GM13976 (cell line): ENCODE results near the gene CYP3A7.
"Not testable (repeated sequence)": the region's sequence is repeated elsewhere in the genome, so short reads cannot be mapped to it uniquely, and the experiment has no call there.

Source experiments
- DNase-seq: peaks from one replicate; pipeline ENCODE4 v3.0.0; 2012; ENCODE audit warnings: low spot score
- in situ Hi-C: fragments of 300-500 bp; cut with MboI; formaldehyde crosslinking; loops from one replicate; pipeline ENCODE4 v1.12.0; 2022; ENCODE audit warnings: low sequenced_read_pairs, mixed read lengths, inconsistent platforms; ENCODE audit not compliant: unreplicated experiment
- TF ChIP-seq, protein P1 (sequence below): IDR thresholded peaks from 2 replicates; pipeline ENCODE4 v1.5.1; 2012; ENCODE audit warnings: borderline replicate concordance, mild to moderate bottlenecking; ENCODE audit not compliant: insufficient read depth; ENCODE audit errors: extremely low read depth, missing control alignments, control extremely low read depth

Gene CYP3A7

DNA sequence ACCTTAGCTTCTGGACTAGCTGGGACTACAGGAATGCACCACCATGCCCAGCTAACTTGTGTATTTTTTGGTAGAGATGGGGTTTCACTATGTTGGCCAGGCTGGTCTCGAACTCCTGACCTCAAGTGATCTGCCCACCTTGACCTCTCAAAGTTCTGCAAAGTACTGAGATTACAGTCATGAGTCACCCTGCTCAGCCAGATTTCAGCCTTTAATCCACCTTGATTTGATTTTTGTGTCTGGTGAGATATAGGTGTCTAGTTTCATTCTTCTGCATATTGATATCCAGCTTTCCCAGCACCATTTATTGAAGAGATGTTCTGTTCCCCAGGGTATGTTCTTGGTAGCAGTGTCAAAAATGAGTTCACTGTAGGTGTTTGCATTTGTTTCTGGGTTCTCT lies 20.1 kb upstream of the CYP3A7 start:
- in situ Hi-C loops, result no loop called here
- TF ChIP-seq, protein P1, sequence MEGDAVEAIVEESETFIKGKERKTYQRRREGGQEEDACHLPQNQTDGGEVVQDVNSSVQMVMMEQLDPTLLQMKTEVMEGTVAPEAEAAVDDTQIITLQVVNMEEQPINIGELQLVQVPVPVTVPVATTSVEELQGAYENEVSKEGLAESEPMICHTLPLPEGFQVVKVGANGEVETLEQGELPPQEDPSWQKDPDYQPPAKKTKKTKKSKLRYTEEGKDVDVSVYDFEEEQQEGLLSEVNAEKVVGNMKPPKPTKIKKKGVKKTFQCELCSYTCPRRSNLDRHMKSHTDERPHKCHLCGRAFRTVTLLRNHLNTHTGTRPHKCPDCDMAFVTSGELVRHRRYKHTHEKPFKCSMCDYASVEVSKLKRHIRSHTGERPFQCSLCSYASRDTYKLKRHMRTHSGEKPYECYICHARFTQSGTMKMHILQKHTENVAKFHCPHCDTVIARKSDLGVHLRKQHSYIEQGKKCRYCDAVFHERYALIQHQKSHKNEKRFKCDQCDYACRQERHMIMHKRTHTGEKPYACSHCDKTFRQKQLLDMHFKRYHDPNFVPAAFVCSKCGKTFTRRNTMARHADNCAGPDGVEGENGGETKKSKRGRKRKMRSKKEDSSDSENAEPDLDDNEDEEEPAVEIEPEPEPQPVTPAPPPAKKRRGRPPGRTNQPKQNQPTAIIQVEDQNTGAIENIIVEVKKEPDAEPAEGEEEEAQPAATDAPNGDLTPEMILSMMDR, result no peak
- no peak for DNase-seq

GRCh38 chr7:99752356-99752755 lies 17.4 kb upstream of the CYP3A7 start:
- TF ChIP-seq, protein P1, result no peak
- no peak for DNase-seq
- in situ Hi-C loops, result no loop called here

- in situ Hi-C loops, DNase-seq: not testable (repeated sequence)
Observed at GRCh38 chr7:99751322-99752052, 16.5 kb upstream of the CYP3A7 start.

- DNase-seq, result no peak
- in situ Hi-C loops, result no loop called here
- TF ChIP-seq, protein P1, result no peak
Observed at GRCh38 chr7:99748846-99749579, 14.0 kb upstream of the CYP3A7 start.

DNA sequence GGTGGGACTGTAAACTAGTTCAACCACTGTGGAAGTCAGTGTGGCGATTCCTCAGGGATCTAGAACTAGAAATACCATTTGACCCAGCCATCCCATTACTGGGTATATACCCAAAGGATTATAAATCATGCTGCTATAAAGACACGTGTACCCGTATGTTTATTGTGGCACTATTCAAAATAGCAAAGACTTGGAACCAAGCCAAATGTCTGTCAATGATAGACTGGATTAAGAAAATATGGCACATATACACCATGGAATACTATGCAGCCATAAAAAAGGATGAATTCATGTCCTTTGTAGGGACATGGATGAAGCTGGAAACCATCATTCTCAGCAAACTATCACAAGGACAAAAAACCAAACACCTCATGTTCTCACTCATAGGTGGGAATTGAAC lies 11.9 kb upstream of the CYP3A7 start:
- in situ Hi-C loops, DNase-seq: not testable (repeated sequence)

GRCh38 chr7:99745395-99745794 lies 10.4 kb upstream of the CYP3A7 start:
- DNase-seq, in situ Hi-C loops: not testable (repeated sequence)

GRCh38 chr7:99742737-99743394 lies 7.9 kb upstream of the CYP3A7 start:
- TF ChIP-seq, protein P1, result no peak
- DNase-seq, result no peak
- in situ Hi-C loops, result no loop called here

DNA sequence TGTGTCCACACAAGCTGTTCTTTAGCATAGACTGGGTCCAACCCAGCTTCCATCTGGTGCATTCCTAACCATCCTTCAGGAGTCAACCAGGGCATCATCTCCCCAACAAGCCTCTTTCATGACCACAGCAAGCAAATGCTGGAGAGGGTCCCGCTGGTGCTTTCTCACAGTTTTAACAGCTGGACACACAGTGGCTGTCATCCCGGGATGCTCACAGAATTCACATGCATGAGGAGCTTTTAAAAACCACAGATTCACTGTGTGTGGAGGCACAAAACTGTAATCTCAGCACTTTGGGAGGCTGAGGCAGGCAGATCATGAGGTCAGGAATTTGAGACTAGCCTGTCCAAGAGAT lies 6.4 kb upstream of the CYP3A7 start:
- in situ Hi-C loops, result no loop called here
- TF ChIP-seq, protein P1, result no peak
- no peak for DNase-seq
